Measurements from ENCODE around the gene RXRA. TPM values are rescaled to one million over a fixed set of nuclear protein-coding genes. Genes with fewer than 3 reads are reported as not detected.
A peak's percentile ranks its signal among the peaks of the same experiment; 100 is the strongest.

Gene RXRA
- total and polyA plus RNA-seq, 2 of the 4 experiments (the other 2 are of a cell fraction), result 7.5 to 17.9 TPM

- Histone ChIP-seq H3K9me1 (ENCODE audit: insufficient read depth, low read length) (peaks cover 13% of the 10 kb centered on the region; the same call in 1 of the 2 replicates), H3K4me2 (ENCODE audit: low read depth, low read length) (no peak overlapping the region), H3K27me3 (ENCODE audit: control insufficient read depth, insufficient read depth, low read length) (no peaks in the 10 kb centered on the region), H2BK15ac (ENCODE audit: low read depth, low read length) (no peak overlapping the region), H3K18ac (ENCODE audit: low read depth, low read length) (no peak overlapping the region), H2BK120ac (ENCODE audit: low read depth, low read length) (no peak overlapping the region), H3K4me1 (ENCODE audit: control insufficient read depth, insufficient read depth, low read length) (peaks cover 30% of the 10 kb centered on the region), H2AK9ac (replicated peaks; ENCODE audit: low read depth, low read length, poor library complexity) (no peak overlapping the region), H2AK5ac (ENCODE audit: low read depth, low read length) (peak overlapping the region; percentile 64; the same call in 1 of the 2 replicates), H3K36me3 (ENCODE audit: control insufficient read depth, insufficient read depth, low read length) (peaks cover 8% of the 10 kb centered on the region; the same call in 1 of the 2 replicates), H3K27ac (ENCODE audit: insufficient read depth, low read length) (peak overlapping the region; percentile 33; the same call in 1 of the 2 replicates), H3K79me1 (ENCODE audit: low read depth in 1 of 2, low read length in 2 of 2) (peaks cover 19 to 90% of the 10 kb centered on the region in 2 experiments), H2BK5ac (ENCODE audit: low read depth, low read length, poor library complexity, severe bottlenecking) (no peak overlapping the region), H4K8ac (ENCODE audit: low read depth in 2 of 2, low read length in 2 of 2) (no peak overlapping the region), H3K23ac (ENCODE audit: low read depth, low read length) (no peak overlapping the region), H4K91ac (ENCODE audit: insufficient read depth, low read depth, low read length) (no peak overlapping the region), H2AFZ (replicated peaks; ENCODE audit: low read length, poor library complexity) (no peak overlapping the region), H3K56ac (ENCODE audit: extremely low read depth, insufficient read depth, low read length) (no peak overlapping the region), H3K9me3 (ENCODE audit: control insufficient read depth, insufficient read depth, low read length) (peaks cover 5% of the 10 kb centered on the region), H2BK20ac (ENCODE audit: low read depth, low read length) (no peak overlapping the region), H3K9ac (ENCODE audit: low read depth, low read length) (no peak overlapping the region), H4K5ac (ENCODE audit: low read depth, low read length) (no peak overlapping the region), H4K20me1 (ENCODE audit: insufficient read depth, low read length) (peaks cover 72% of the 10 kb centered on the region), H3K4ac (ENCODE audit: low read depth, low read length) (no peak overlapping the region; the same call in 1 of the 2 replicates), H3K14ac (replicated peaks; ENCODE audit: low read depth, low read length) (no peak overlapping the region), H3K4me3 (ENCODE audit: insufficient read depth, low read depth, low read length) (no peak overlapping the region)
- CTCF ChIA-PET, result interaction anchor here (0.6 to 1.3 kb wide), 2 partner anchors 59 to 298 kb away, joined by 3 read pairs; no protein-coding TSS in a partner anchor
- WGBS, 2 experiments (ENCODE audit: extremely low coverage in 2 of 2, insufficient read length in 1 of 2), result 88% methylated on average over 8 of the region's 11 CpGs; no CpG with 5 or more reads in 1 of the 2 experiments
- DNase-seq, result no peak
- intact Hi-C loops (cut with micrococcal nuclease), result no loop called here
- in situ Hi-C loops (cut with MboI; ENCODE audit: low sequenced_read_pairs), result loop anchor here (25.0 kb wide), 1 partner anchor 591 kb away; no protein-coding TSS in a partner anchor
- dilution Hi-C loops (cut with HindIII; ENCODE audit: low sequenced_read_pairs, unreplicated experiment), result no loop called here
- TF ChIP-seq FOS (IDR thresholded peaks at IDR 0.05; ENCODE audit: low read depth, low read length) (no peak), MAZ (IDR thresholded peaks at IDR 0.05; ENCODE audit: borderline replicate concordance, low read depth, low read length) (no peak), USF2 (IDR thresholded peaks at IDR 0.05; ENCODE audit: low read depth, low read length) (no peak), RCOR1 (IDR thresholded peaks at IDR 0.05; ENCODE audit: insufficient replicate concordance, low read length) (no peak), BHLHE40 (IDR thresholded peaks at IDR 0.05; ENCODE audit: low read depth, low read length) (no peak), CHD1 (IDR thresholded peaks at IDR 0.05; ENCODE audit: low read depth, low read length) (no peak), POLR2A (IDR thresholded peaks at IDR 0.05; ENCODE audit: low read depth, low read length) (no peak), NFE2L2 (IDR thresholded peaks at IDR 0.05; ENCODE audit: low read depth, low read length) (no peak), ELK1 (IDR thresholded peaks at IDR 0.05; ENCODE audit: borderline replicate concordance, low read depth, low read length) (no peak), MAFK (IDR thresholded peaks at IDR 0.05; ENCODE audit: low read depth, low read length) (no peak), MXI1 (IDR thresholded peaks at IDR 0.05; ENCODE audit: borderline replicate concordance, low read depth, low read length) (no peak), CEBPB (IDR thresholded peaks at IDR 0.05; ENCODE audit: low read depth, low read length) (no peak), RFX5 (IDR thresholded peaks at IDR 0.05; ENCODE audit: low read depth, low read length) (no peak)
- BruUV-seq (replicated peaks), result no TSS peak
- no peak for ATAC-seq (ENCODE audit: low read depth)
- POLR2A ChIA-PET (ENCODE audit: unreplicated experiment), result no interaction called here
These were observed 77.0 kb downstream of the RXRA start for GRCh38 chr9:134403292-134403681.
